Astrocyte (in vitro differentiated cells and primary cell): ENCODE data around the gene ZNF776.

ENCODE experiments used
- CTCF ChIP-seq: IDR thresholded peaks from 2 replicates; pipeline ENCODE4 v1.5.1; 2011; ENCODE audit warnings: low read depth, mild to moderate bottlenecking, inconsistent platforms, low read length, moderate library complexity; ENCODE audit not compliant: insufficient read depth
- EZH2 ChIP-seq: IDR thresholded peaks from 2 replicates; pipeline ENCODE4 v1.6.1; 2012; ENCODE audit warnings: mild to moderate bottlenecking, low read length, inconsistent platforms; ENCODE audit not compliant: insufficient read depth

- TF ChIP-seq CTCF, result no peak
- TF ChIP-seq EZH2, result no peak
Measured at GRCh38 chr19:57709616-57710015, 37.0 kb upstream of the ZNF776 start.
